HG02840 (cell line): ENCODE data around the gene YEATS4.

Experiments used
- ATAC-seq: cut with Tn5 transposase; IDR thresholded peaks from one replicate; pipeline ENCODE4 v1.9.1; 2021; ENCODE audit warnings: mild to moderate bottlenecking, moderate library complexity, moderate number of reproducible peaks; ENCODE audit not compliant: unreplicated experiment, low FRiP score

Gene YEATS4

DNA sequence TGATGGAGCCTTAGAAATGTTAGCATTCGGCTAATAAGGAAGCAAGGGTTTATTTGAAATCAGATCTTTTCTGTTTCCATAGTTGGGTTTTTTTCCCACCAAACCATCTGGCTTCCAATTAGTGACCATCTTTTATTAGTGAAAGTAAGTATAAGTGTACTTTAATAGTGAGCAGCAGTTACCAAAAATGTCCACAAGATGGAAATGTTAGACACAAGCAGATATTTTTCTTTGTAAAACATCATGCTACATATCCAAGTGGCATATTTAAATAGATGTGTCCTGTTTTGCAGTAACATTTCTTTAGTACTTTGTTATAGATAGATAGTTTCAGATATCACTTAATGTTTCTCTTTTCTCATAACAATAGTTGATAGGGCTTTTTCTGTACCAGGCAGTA lies 28.8 kb downstream of the YEATS4 start:
- no peak for ATAC-seq

GRCh38 chr12:69389831-69390230 lies 30.3 kb downstream of the YEATS4 start:
- no peak for ATAC-seq

- peak; percentile 81 for ATAC-seq
These were observed 32.8 kb downstream of the YEATS4 start for GRCh38 chr12:69392179-69392928.

DNA sequence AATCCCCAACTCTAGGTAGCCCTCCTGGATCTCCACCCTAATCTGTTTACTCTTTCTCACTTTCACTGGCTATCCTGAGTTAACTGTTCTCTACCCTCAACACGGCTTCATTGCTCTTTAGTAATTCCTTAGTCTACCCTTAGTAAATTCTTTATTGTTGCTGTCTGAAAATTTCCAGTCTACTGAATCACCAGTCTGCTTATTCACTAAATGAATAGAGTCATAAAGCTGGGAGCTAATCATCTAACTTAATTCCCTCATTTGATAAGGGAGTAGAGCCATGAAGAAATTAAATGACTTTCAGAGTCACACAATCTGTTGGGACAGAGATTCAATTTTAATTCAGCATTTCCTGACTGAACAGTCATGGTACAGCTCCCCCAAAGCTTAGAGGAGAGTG lies 36.5 kb downstream of the YEATS4 start:
- no peak for ATAC-seq

DNA sequence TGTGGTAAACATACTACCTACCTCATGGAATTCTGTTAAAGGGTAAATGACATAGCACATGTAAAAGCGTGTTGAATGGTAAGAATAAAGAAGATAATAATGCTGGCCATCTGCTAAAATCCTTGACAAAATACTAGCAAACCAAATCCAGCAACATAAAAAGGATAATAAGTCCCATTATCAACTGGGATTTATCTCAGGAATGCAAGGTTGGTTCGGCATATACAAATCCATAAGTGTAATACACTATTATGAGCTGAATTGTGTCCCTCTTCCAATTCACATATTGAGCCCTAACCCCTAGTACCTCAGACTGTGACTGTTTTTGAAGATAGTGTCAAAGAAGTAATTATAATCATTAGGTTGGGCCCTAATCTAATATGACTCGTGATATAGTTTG lies 37.4 kb downstream of the YEATS4 start:
- no peak for ATAC-seq

DNA sequence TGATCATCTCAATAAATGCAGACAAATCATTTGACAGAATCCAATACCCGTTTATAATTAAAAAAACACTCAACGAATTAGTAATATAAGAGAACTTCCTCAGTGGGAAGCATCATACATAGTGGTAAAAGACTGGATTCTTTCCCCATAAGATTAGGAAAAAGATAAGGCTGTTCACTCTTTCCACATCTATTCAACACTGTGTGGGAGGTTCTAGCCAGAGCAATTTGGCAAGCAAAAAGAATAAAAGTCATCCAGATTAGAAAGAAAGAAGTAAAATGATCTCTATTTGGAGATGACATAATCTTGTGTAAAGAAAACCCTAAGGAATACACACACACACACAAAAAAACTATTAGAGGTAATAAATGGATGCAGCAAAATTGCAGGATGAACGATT lies 38.4 kb downstream of the YEATS4 start:
- ATAC-seq, result no peak

DNA sequence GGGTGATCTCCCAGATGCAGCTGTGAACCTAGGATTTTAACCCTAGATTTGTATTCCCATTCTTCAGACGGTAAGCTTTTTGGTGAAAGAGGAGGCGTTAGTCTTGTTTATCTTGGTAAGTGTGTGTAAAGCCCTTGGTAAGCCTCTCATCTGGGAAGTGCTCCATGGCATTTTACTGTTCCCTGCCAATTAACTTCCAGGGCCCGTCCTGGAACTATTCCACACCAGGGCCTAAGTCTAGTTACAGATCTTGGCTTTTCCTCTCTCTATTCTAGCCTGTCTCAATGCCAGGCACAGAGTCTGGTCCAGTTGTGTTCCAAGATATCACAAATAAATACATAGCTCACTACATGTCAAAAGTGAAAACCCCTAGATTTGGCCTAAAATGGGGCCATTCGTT lies 42.4 kb downstream of the YEATS4 start:
- no peak for ATAC-seq

DNA sequence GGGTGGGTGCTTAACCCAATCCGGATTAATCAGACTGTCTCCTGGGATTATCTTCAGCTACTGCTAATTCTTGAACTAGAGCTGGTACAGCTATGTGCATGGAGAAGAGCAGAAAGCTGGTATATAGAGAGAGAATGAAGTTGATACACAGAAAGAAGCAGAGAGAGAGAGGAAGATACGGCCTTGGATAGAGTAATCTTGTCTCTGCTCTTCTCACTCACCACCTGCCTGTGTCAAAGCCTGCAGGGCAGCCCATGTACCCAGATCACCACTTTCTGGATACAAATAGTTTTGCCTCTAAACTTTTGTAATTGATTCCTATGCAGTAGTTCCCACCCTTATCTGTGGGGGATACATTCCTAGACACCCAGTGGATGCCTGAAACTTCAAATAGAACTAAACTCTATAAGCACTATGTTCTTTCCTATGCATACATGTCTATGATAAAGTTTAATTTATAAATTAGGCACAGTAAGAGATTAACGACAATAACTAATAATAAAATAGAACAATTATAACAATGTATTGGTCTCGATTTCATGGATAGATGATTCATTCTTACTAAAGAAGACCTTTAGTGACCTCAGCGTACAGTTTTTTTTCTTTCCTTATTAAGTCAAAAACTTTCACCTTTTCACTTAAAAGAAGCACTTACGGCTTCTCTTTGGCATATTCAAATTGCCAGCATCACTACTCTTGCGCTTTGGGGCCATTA lies 45.5 kb downstream of the YEATS4 start:
- ATAC-seq, result no peak

DNA sequence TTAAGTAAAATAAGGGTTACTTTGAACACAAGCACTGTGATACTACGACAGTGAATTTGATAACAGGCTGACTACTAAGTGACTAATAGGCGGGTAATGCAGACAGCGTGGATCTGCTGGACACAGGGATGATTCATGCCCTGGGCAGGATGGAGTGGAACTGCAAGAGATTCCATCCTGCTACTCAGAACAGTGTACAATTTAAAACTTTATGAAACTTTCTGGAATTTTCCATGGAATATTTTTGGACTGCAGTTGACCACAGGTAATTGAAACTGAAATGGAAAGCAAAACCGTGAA lies 46.0 kb downstream of the YEATS4 start:
- ATAC-seq, result no peak

DNA sequence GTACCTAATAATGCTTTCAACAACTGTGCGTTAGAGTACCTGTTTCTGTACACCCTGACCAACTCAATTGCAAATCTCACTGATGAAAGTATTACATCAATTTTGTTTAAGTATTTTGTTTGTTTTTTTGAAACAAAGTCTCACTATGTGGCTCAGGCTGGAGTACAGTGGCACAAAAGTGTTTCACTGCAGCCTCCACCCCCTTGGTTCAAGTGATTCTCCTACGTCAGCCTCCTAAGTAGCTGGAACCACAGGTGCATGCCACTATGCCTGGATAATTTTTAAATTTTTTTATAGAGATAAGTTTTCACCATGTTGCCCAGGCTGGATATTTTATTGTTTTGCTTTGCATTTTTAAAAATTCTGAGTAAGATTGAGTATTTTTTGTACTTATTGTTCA lies 46.7 kb downstream of the YEATS4 start:
- ATAC-seq, result no peak

DNA sequence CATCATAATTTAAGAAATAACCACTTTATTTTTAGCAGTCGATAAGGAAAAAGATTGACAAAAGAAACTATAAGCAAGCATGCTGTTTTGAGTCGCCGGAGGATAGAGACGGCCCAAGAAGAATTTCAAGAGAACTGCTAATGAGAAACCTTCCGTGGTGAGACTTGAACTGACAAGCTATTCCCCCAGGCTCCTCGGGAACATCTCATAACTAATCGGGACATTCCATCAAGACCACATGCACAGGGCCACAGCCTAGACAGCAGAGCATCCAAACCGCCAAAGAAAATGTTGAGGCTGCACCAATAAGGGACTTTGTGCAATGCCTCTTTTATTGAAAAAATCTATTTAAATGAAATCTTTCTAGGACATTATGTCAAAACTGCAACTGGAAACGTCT lies 51.0 kb downstream of the YEATS4 start:
- no peak for ATAC-seq

DNA sequence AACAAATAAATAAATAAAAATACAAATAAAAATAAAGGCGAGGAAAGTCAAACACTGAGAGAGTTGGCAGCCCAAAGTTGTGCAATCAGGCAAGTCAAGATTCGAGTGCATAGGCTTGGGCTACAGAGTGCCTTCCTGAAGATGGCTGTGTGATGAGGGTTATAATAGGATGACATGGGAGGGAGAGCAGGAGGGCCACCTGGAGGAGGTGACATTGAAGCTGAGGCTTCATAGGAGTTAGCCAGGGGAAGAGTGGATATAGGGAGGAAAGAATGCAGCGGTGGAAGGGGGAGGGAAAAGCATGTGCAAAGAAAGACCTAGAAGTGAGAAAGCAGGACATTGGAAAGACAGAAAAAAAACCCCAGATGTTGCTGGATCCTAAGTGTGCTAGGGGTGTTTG lies 53.1 kb downstream of the YEATS4 start:
- ATAC-seq, result no peak

GRCh38 chr12:69415471-69416275 lies 56.1 kb downstream of the YEATS4 start:
- no peak for ATAC-seq

- no peak for ATAC-seq
These were observed 57.7 kb downstream of the YEATS4 start for GRCh38 chr12:69417231-69417630.

- no peak for ATAC-seq
These were observed 58.2 kb downstream of the YEATS4 start for GRCh38 chr12:69417741-69418167.

DNA sequence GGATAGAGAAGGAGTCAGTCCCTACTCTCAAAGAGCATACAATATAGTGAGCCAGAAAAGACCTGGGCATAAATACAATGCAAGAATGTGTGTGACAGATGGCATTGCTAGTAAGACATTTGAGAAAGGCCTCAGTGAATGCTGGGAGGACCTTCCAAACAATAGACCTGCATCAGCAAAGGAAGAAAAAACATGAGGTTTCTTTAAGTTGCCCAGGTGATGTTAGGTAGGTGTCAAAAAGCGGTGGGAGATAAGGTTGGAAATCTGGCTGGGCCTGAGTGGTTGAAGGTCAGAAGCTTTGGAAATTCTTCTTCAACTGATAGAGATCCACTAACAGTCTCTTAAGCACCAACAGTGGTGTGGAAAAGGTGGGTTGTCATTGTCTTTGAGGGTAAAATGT lies 60.2 kb downstream of the YEATS4 start:
- ATAC-seq, result no peak

DNA sequence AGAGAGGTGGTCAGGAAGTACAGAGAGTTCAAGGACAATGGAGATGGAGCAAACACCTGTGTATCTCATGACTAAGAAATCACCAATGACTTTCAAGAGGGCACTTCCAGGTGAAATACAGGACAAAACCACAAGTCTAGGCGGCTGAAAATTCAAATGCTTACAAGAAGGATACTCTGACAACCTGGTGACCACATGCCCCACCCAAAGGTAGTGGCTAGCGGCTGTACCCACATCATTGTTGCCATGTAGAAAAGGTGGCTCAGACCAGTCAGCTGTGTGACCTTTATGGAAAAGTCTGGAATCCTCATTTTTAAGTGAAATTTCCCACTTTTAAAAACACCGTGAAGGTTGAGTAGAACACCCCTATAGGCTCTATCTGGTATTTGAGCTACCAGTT lies 62.0 kb downstream of the YEATS4 start:
- ATAC-seq, result no peak

GRCh38 chr12:69423037-69423905 lies 63.7 kb downstream of the YEATS4 start:
- ATAC-seq, result no peak

- ATAC-seq, result no peak
These were observed 65.9 kb downstream of the YEATS4 start for GRCh38 chr12:69425417-69425816.

GRCh38 chr12:69428351-69429073 lies 69.0 kb downstream of the YEATS4 start:
- no peak for ATAC-seq
